Cardiac muscle cell (in vitro differentiated cells and primary cell): ENCODE results near the gene ECM2. TPM values are rescaled to one million over a fixed set of nuclear protein-coding genes. Genes with fewer than 3 reads are reported as not detected.

Experiments
- DNase-seq, 2 donors: peaks; one replicate each; pipeline versions ENCODE4 v3.0.0 to v3.0.0-alpha.2; 2010 to 2017; ENCODE audit warnings: low read depth in 1 of 2, low spot score in 1 of 2
- H3K27ac ChIP-seq: fragments of 200-600 bp; sonication (generic); 2 replicates; pipeline ENCODE4 v1.5.1; 2016
- H3K27me3 ChIP-seq: fragments of 200-600 bp; sonication (generic); 2 replicates; pipeline ENCODE4 v1.6.0; 2016; ENCODE audit warnings: control low read depth
- H3K36me3 ChIP-seq: fragments of 200-600 bp; sonication (generic); 2 replicates; pipeline ENCODE4 v1.5.1; 2016; ENCODE audit warnings: control low read depth
- H3K4me1 ChIP-seq: fragments of 200-600 bp; sonication (generic); 2 replicates; pipeline ENCODE4 v1.8.1; 2017; ENCODE audit warnings: low read depth, mild to moderate bottlenecking, mixed run types
- H3K4me3 ChIP-seq: fragments of 200-600 bp; sonication (generic); 2 replicates; pipeline ENCODE4 v1.5.1; 2016; ENCODE audit warnings: mild to moderate bottlenecking
- H3K9me3 ChIP-seq: fragments of 200-600 bp; sonication (generic); 2 replicates; pipeline ENCODE4 v1.5.1; 2017; ENCODE audit warnings: low read depth, mild to moderate bottlenecking, control low read depth
- CTCF ChIP-seq: IDR thresholded peaks from 2 replicates; pipeline ENCODE4 v1.5.1; 2012; ENCODE audit warnings: low read depth, mild to moderate bottlenecking, low read length
- polyA plus RNA-seq: library from polyadenylated mRNA; unstranded; fragments of >200 nt; fragmentation: Nextera tagmentation; extraction: Ambion mirVana; gene quantifications from 2 replicates; pipeline ENCODE4 v1.2.1, GENCODE V29; 2016
- total RNA-seq: library from RNA; depleted of rRNA; stranded (reverse); fragments of >200 nt; gene quantifications from 2 replicates; pipeline ENCODE4 v1.2.3, GENCODE V29; 2016

Gene ECM2
- total and polyA plus RNA-seq, 2 experiments from 2014 or later: not detected

GRCh38 chr9:92517046-92517445, 18.7 kb downstream of the ECM2 start:
- H3K27me3 ChIP-seq: no peaks in the 10 kb centered on the region
- H3K4me1 ChIP-seq: no peaks in the 10 kb centered on the region
- no peaks in the 10 kb centered on the region for H3K9me3 ChIP-seq
- no peak for DNase-seq
- TF ChIP-seq CTCF: no peak
- H3K36me3 ChIP-seq: no peaks in the 10 kb centered on the region
- H3K27ac ChIP-seq: no peak overlapping the region
- no peak overlapping the region for H3K4me3 ChIP-seq

DNA sequence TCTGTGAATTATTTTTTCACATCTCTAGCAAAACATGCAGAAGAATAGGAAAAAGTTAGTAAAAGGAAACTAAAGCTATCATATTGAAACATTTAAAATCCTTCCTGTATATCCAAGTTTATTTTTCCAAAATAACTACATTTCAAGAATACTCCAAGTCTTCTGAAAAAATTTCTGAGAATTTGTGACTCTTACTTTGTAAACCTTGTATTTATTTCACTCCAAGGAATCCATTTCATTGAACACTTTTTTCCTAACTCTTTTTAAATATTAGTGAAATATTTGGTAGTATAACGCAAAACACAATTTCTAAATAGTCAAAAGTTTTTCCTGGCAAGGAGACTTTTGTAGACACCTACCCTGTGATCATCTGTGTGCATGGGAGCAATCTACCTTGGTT, 19.3 kb downstream of the ECM2 start:
- Histone ChIP-seq H3K9me3 (no peaks in the 10 kb centered on the region), H3K36me3 (no peaks in the 10 kb centered on the region), H3K4me3 (no peak overlapping the region), H3K4me1 (no peaks in the 10 kb centered on the region), H3K27ac (no peak overlapping the region), H3K27me3 (no peaks in the 10 kb centered on the region)
- TF ChIP-seq CTCF: no peak
- DNase-seq: no peak

DNA sequence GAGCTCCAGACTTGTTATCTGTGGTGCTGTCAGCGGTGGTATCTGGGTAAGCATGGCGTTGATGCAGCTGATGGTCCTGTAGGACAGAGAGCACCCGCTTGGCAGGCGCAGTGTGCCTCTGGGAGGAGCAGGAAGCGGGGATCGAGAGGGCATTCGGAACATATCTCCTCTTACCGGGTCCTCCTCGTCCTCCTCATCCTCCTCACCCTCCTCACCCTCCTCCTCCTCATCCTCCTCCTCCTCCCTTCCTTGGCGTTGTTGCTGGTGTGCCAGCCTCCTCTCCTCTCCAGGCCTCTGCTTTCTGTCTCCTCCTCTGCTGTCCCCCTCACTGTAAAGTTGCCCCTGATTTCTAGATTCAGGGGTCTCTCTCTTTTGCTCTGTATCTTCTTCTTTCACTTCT, 21.2 kb downstream of the ECM2 start:
- Histone ChIP-seq H3K9me3 (no peaks in the 10 kb centered on the region), H3K4me3 (no peak overlapping the region), H3K36me3 (no peaks in the 10 kb centered on the region), H3K27ac (no peak overlapping the region), H3K27me3 (no peaks in the 10 kb centered on the region), H3K4me1 (no peaks in the 10 kb centered on the region)
- DNase-seq: no peak
- TF ChIP-seq CTCF: no peak

GRCh38 chr9:92513349-92513748, 22.4 kb downstream of the ECM2 start:
- no peaks in the 10 kb centered on the region for H3K9me3 ChIP-seq
- no peak for TF ChIP-seq CTCF
- H3K27me3 ChIP-seq: no peaks in the 10 kb centered on the region
- H3K36me3 ChIP-seq: no peaks in the 10 kb centered on the region
- peaks cover 2% of the 10 kb centered on the region for H3K4me1 ChIP-seq
- no peak for DNase-seq
- H3K27ac ChIP-seq: no peak overlapping the region
- H3K4me3 ChIP-seq: no peak overlapping the region

GRCh38 chr9:92512622-92513021, 23.2 kb downstream of the ECM2 start:
- H3K4me1 ChIP-seq: peaks cover 9% of the 10 kb centered on the region
- H3K27me3 ChIP-seq: no peaks in the 10 kb centered on the region
- no peak for DNase-seq
- no peaks in the 10 kb centered on the region for H3K36me3 ChIP-seq
- H3K9me3 ChIP-seq: no peaks in the 10 kb centered on the region
- no peak overlapping the region for H3K27ac ChIP-seq
- TF ChIP-seq CTCF: no peak
- no peak overlapping the region for H3K4me3 ChIP-seq

DNA sequence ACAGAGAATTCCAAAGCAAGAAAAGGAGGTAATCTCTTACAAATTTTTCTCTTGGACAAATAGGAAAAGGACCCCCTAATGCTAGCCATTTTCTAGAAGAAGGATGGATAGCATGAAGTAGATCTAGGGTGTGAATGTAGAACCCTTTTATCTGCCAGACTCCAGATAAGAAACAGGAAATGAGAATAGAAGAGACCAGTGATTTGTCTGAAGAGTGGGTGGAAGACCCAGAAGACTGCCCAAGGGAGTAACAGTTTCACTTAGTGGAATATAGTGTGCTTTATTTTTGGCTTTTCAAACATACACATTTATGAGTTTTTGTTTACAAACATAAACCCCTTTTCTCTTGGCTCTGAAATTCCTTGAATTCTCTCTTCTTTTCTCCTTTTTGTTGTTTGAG, 25.0 kb downstream of the ECM2 start:
- no peak for TF ChIP-seq CTCF
- Histone ChIP-seq H3K9me3 (no peaks in the 10 kb centered on the region), H3K4me3 (no peak overlapping the region)

More for the DNA sequence above, 25.0 kb downstream of the ECM2 start:
- no peak for DNase-seq
- Histone ChIP-seq H3K27ac (no peak overlapping the region), H3K27me3 (no peaks in the 10 kb centered on the region), H3K4me1 (peaks cover 10% of the 10 kb centered on the region), H3K36me3 (no peaks in the 10 kb centered on the region)
